Stomach (tissue), 4 donors: ENCODE results near the gene TYW5.

ENCODE experiments used
- CTCF ChIP-seq, 7 experiments: fragments of 450-650 bp in 4 of 7; fragments of 200-600 bp in 3 of 7; sonication (generic) in 3 of 7; IDR thresholded peaks; one replicate each; pipeline ENCODE4 v1.5.1; 2016 to 2019; ENCODE audit warnings: antibody characterized with exemption in 7 of 7, control low read depth in 2 of 7, mild to moderate bottlenecking in 1 of 7
- EP300 ChIP-seq: sonication (generic); formaldehyde crosslinking; IDR thresholded peaks from one replicate; pipeline ENCODE4 v1.6.1; 2017; ENCODE audit warnings: antibody characterized with exemption
- POLR2A ChIP-seq, 4 donors: fragments of 450-650 bp; IDR thresholded peaks; one replicate each; pipeline ENCODE4 v1.6.1; 2016; ENCODE audit warnings: antibody characterized with exemption in 4 of 4, control low read depth in 2 of 4, mild to moderate bottlenecking in 1 of 4, moderate library complexity in 1 of 4
- POLR2AphosphoS5 ChIP-seq, 3 donors: sonication (generic); formaldehyde crosslinking; IDR thresholded peaks; one replicate each; pipeline ENCODE4 v1.6.1; 2016; ENCODE audit warnings: antibody characterized with exemption in 3 of 3

- TF ChIP-seq CTCF (IDR thresholded peaks at IDR 0.05) (no peak), POLR2A (IDR thresholded peaks at IDR 0.05) (no peak), POLR2AphosphoS5 (IDR thresholded peaks at IDR 0.05) (no peak), EP300 (no peak)
Observed at GRCh38 chr2:199966976-199967375, 11.7 kb upstream of the TYW5 start.
